GM20000 (cell line): Measurements from ENCODE around the gene GPR68.

ENCODE experiments used
- DNase-seq: peaks from one replicate; pipeline ENCODE4 v3.0.0; 2012; ENCODE audit warnings: low spot score
- CTCF ChIP-seq: IDR thresholded peaks from 2 replicates; pipeline ENCODE4 v1.5.1; 2012; ENCODE audit warnings: mild to moderate bottlenecking, control low read depth; ENCODE audit errors: extremely low read depth, missing control alignments

GPR68 gene

GRCh38 chr14:91280129-91280528, 35.6 kb upstream of the GPR68 start:
- DNase-seq: no peak
- no peak for TF ChIP-seq CTCF

- DNase-seq: no peak
- TF ChIP-seq CTCF: no peak
Measured at GRCh38 chr14:91279354-91279753, 34.9 kb upstream of the GPR68 start.

GRCh38 chr14:91278383-91278715, 33.8 kb upstream of the GPR68 start:
- no peak for DNase-seq
- no peak for TF ChIP-seq CTCF

- DNase-seq: no peak
- no peak for TF ChIP-seq CTCF
Measured at GRCh38 chr14:91277546-91278382, 33.3 kb upstream of the GPR68 start.

GRCh38 chr14:91274796-91275195, 30.3 kb upstream of the GPR68 start:
- no peak for TF ChIP-seq CTCF
- DNase-seq: no peak

GRCh38 chr14:91273885-91274273, 29.4 kb upstream of the GPR68 start:
- DNase-seq: no peak
- TF ChIP-seq CTCF: no peak

- no peak for TF ChIP-seq CTCF
- no peak for DNase-seq
Measured at GRCh38 chr14:91273273-91273884, 28.9 kb upstream of the GPR68 start.
